Suprapubic skin (tissue), 4 donors: Measurements from ENCODE around the gene PPM1F. TPM values are rescaled to one million over a fixed set of nuclear protein-coding genes. Genes with fewer than 3 reads are reported as not detected.
"Not testable (repeated sequence)": the region's sequence is repeated elsewhere in the genome, so short reads cannot be mapped to it uniquely, and the experiment has no call there.

ENCODE experiments used
- DNase-seq, 2 donors: peaks; one replicate each; pipeline ENCODE4 v3.0.0-alpha.2; 2019; ENCODE audit warnings: low spot score in 2 of 2
- H3K27ac ChIP-seq: fragments of 200-600 bp; sonication (generic); one replicate; pipeline ENCODE4 v1.5.1; 2019
- H3K27me3 ChIP-seq: fragments of 200-600 bp; sonication (generic); one replicate; pipeline ENCODE4 v1.5.1; 2019
- H3K36me3 ChIP-seq: fragments of 200-600 bp; sonication (generic); one replicate; pipeline ENCODE4 v1.5.1; 2019
- H3K4me1 ChIP-seq: fragments of 200-600 bp; sonication (generic); one replicate; pipeline ENCODE4 v1.5.1; 2019
- H3K4me3 ChIP-seq: fragments of 200-600 bp; sonication (generic); one replicate; pipeline ENCODE4 v1.5.1; 2019; ENCODE audit warnings: mild to moderate bottlenecking
- H3K9me3 ChIP-seq: fragments of 200-600 bp; sonication (generic); one replicate; pipeline ENCODE4 v1.5.1; 2019
- CTCF ChIP-seq, 2 donors: fragments of 200-600 bp in 1 of 2; fragments of 450-650 bp in 1 of 2; sonication (generic) in 1 of 2; IDR thresholded peaks; one replicate each; pipeline ENCODE4 v1.5.1; 2016 to 2019; ENCODE audit warnings: antibody characterized with exemption in 2 of 2, mild to moderate bottlenecking in 1 of 2, moderate library complexity in 1 of 2
- EP300 ChIP-seq: sonication (generic); formaldehyde crosslinking; IDR thresholded peaks from one replicate; pipeline ENCODE4 v1.6.1; 2017; ENCODE audit warnings: antibody characterized with exemption
- POLR2A ChIP-seq, 2 donors: fragments of 450-650 bp; IDR thresholded peaks; one replicate each; pipeline ENCODE4 v1.6.1; 2017; ENCODE audit warnings: antibody characterized with exemption in 2 of 2, mild to moderate bottlenecking in 2 of 2, moderate library complexity in 2 of 2
- POLR2AphosphoS5 ChIP-seq, 3 donors: sonication (generic); formaldehyde crosslinking; IDR thresholded peaks; one replicate each; pipeline ENCODE4 v1.6.1; 2017; ENCODE audit warnings: antibody characterized with exemption in 3 of 3
- WGBS: methylation state at CpG from one replicate; pipeline ENCODE4 v1.1.5; 2018; 5-methylcytosine and 5-hydroxymethylcytosine counted together
- total RNA-seq, 4 donors: library from RNA; depleted of rRNA; stranded (reverse); fragments of >200 nt; gene quantifications; one replicate each; pipeline ENCODE4 v1.1.0, GENCODE V29; 2016

Gene PPM1F
- total RNA-seq, 4 donors from 2014 or later = 21.9 to 40.7 (median 29.9) TPM

GRCh38 chr22:21887841-21888240 lies 64.8 kb downstream of the PPM1F start:
- Histone ChIP-seq H3K36me3 (no peaks in the 10 kb centered on the region), H3K4me3 (no peak overlapping the region), H3K9me3 (no peaks in the 10 kb centered on the region), H3K27ac (no peak overlapping the region), H3K27me3 (no peaks in the 10 kb centered on the region), H3K4me1 (no peaks in the 10 kb centered on the region)
- no peak for TF ChIP-seq POLR2AphosphoS5 (IDR thresholded peaks at IDR 0.05)
- no peak for TF ChIP-seq POLR2A (IDR thresholded peaks at IDR 0.05)
- TF ChIP-seq CTCF (IDR thresholded peaks at IDR 0.05) = no peak
- TF ChIP-seq EP300 = no peak
- DNase-seq = no peak

- not testable (repeated sequence) for H3K27ac ChIP-seq, H3K4me3 ChIP-seq, H3K36me3 ChIP-seq, H3K27me3 ChIP-seq, H3K9me3 ChIP-seq, H3K4me1 ChIP-seq
- no CpG with 5 or more reads among the region's 26 CpGs for WGBS
- DNase-seq = peak; percentile 41 to 46
These were observed 68.7 kb downstream of the PPM1F start for GRCh38 chr22:21883930-21884329.

- not testable (repeated sequence) for H3K27ac ChIP-seq, H3K36me3 ChIP-seq
- 70% methylated on average over 2 of the region's 7 CpGs for WGBS
These were observed 69.8 kb downstream of the PPM1F start for GRCh38 chr22:21882754-21883333.

GRCh38 chr22:21881841-21882753 lies 70.6 kb downstream of the PPM1F start:
- peak in 1 of 2 donors; percentile 27 for DNase-seq
- no peak for TF ChIP-seq POLR2AphosphoS5 (IDR thresholded peaks at IDR 0.05)
- Histone ChIP-seq H3K27me3 (no peaks in the 10 kb centered on the region), H3K4me1 (no peaks in the 10 kb centered on the region), H3K36me3 (no peaks in the 10 kb centered on the region), H3K27ac (no peak overlapping the region), H3K4me3 (no peak overlapping the region), H3K9me3 (no peaks in the 10 kb centered on the region)
- WGBS = 85% methylated on average over 10 of the region's 10 CpGs

More at GRCh38 chr22:21882754-21883333, 69.8 kb downstream of the PPM1F start:
- not testable (repeated sequence) for DNase-seq, H3K9me3 ChIP-seq, H3K4me3 ChIP-seq, H3K4me1 ChIP-seq, H3K27me3 ChIP-seq

GRCh38 chr22:21876486-21877176 lies 76.0 kb downstream of the PPM1F start:
- Histone ChIP-seq H3K27ac (no peak overlapping the region), H3K4me3 (no peak overlapping the region), H3K36me3 (no peaks in the 10 kb centered on the region), H3K4me1 (peaks cover 7% of the 10 kb centered on the region), H3K9me3 (no peaks in the 10 kb centered on the region), H3K27me3 (no peaks in the 10 kb centered on the region)
- no peak for DNase-seq
- WGBS = 30% methylated on average over 4 of the region's 4 CpGs
- TF ChIP-seq POLR2AphosphoS5 (IDR thresholded peaks at IDR 0.05) (no peak), CTCF (IDR thresholded peaks at IDR 0.05) (no peak), EP300 (no peak), POLR2A (IDR thresholded peaks at IDR 0.05) (no peak)

- H3K36me3 ChIP-seq, H3K4me1 ChIP-seq, H3K4me3 ChIP-seq, H3K27ac ChIP-seq, DNase-seq, H3K9me3 ChIP-seq, H3K27me3 ChIP-seq: not testable (repeated sequence)
- 76% methylated on average over 4 of the region's 4 CpGs for whole genome bisulfite sequencing
These were observed 77.7 kb downstream of the PPM1F start for GRCh38 chr22:21874953-21875352.

GRCh38 chr22:21873619-21874018 lies 79.0 kb downstream of the PPM1F start:
- no peaks in the 10 kb centered on the region for H3K9me3 ChIP-seq
- no peak for TF ChIP-seq EP300
- TF ChIP-seq CTCF (IDR thresholded peaks at IDR 0.05) = no peak
- no peak for TF ChIP-seq POLR2AphosphoS5 (IDR thresholded peaks at IDR 0.05)
- TF ChIP-seq POLR2A (IDR thresholded peaks at IDR 0.05) = no peak
- H3K27ac ChIP-seq = no peak overlapping the region
- 92% methylated on average over 7 of the region's 7 CpGs for WGBS
- H3K4me3 ChIP-seq = no peak overlapping the region
- H3K36me3 ChIP-seq = no peaks in the 10 kb centered on the region
- peaks cover 7% of the 10 kb centered on the region for H3K4me1 ChIP-seq
- no peaks in the 10 kb centered on the region for H3K27me3 ChIP-seq
- DNase-seq = peak in 1 of 2 donors; percentile 17

GRCh38 chr22:21872741-21873140 lies 79.9 kb downstream of the PPM1F start:
- peak in 1 of 2 donors; percentile 18 for DNase-seq
- not testable (repeated sequence) for H3K4me3 ChIP-seq, H3K27ac ChIP-seq, H3K9me3 ChIP-seq, H3K27me3 ChIP-seq, H3K36me3 ChIP-seq
- 93% methylated on average over 4 of the region's 4 CpGs for WGBS
- H3K4me1 ChIP-seq = peaks cover 13% of the 10 kb centered on the region
